GM12864 (cell line): ENCODE measurements around the gene FGD2.

Source experiments
- DNase-seq: peaks from one replicate; pipeline ENCODE4 v3.0.0-alpha.2; 2011; ENCODE audit warnings: low read depth
- H3K4me3 ChIP-seq: 2 replicates; pipeline ENCODE4 v1.5.1; 2011; ENCODE audit warnings: mild to moderate bottlenecking, low read depth, low read length, control low read depth
- CTCF ChIP-seq: IDR thresholded peaks from 2 replicates; pipeline ENCODE4 v1.5.1; 2011; ENCODE audit warnings: low read depth, mild to moderate bottlenecking, moderate library complexity, low read length, control low read depth, inconsistent platforms; ENCODE audit errors: missing control alignments

Gene FGD2

GRCh38 chr6:37061157-37061804, 55.8 kb downstream of the FGD2 start:
- no peak overlapping the region for H3K4me3 ChIP-seq
- no peak for DNase-seq
- no peak for TF ChIP-seq CTCF

GRCh38 chr6:37062424-37062823, 57.0 kb downstream of the FGD2 start:
- no peak overlapping the region for H3K4me3 ChIP-seq
- no peak for DNase-seq
- no peak for TF ChIP-seq CTCF

GRCh38 chr6:37068356-37069270, 63.2 kb downstream of the FGD2 start:
- DNase-seq, result no peak

GRCh38 chr6:37069639-37070038, 64.2 kb downstream of the FGD2 start:
- DNase-seq, result no peak
- TF ChIP-seq CTCF, result no peak
- no peak overlapping the region for H3K4me3 ChIP-seq

More at GRCh38 chr6:37068356-37069270, 63.2 kb downstream of the FGD2 start:
- TF ChIP-seq CTCF, result no peak
- H3K4me3 ChIP-seq, result no peak overlapping the region

- no peak for DNase-seq
- no peak for TF ChIP-seq CTCF
- no peak overlapping the region for H3K4me3 ChIP-seq
These were observed 67.1 kb downstream of the FGD2 start for GRCh38 chr6:37072526-37072925.

- no peak for DNase-seq
- TF ChIP-seq CTCF, result no peak
- no peak overlapping the region for H3K4me3 ChIP-seq
These were observed 68.8 kb downstream of the FGD2 start for GRCh38 chr6:37074053-37074827.
